Hepatocyte (in vitro differentiated cells): ENCODE measurements around the gene TMIGD3.

Source experiments
- EZH2 ChIP-seq: fragments of 200-600 bp; sonication (generic); IDR thresholded peaks from 2 replicates; pipeline ENCODE4 v1.6.1; 2016; ENCODE audit warnings: antibody characterized with exemption, mild to moderate bottlenecking, borderline replicate concordance
- TF ChIP-seq, protein P1 (sequence below): fragments of 200-600 bp; sonication (generic); IDR thresholded peaks from 2 replicates; pipeline ENCODE4 v1.5.1; 2016; ENCODE audit warnings: antibody characterized with exemption, mild to moderate bottlenecking; ENCODE audit not compliant: poor library complexity

DNA sequence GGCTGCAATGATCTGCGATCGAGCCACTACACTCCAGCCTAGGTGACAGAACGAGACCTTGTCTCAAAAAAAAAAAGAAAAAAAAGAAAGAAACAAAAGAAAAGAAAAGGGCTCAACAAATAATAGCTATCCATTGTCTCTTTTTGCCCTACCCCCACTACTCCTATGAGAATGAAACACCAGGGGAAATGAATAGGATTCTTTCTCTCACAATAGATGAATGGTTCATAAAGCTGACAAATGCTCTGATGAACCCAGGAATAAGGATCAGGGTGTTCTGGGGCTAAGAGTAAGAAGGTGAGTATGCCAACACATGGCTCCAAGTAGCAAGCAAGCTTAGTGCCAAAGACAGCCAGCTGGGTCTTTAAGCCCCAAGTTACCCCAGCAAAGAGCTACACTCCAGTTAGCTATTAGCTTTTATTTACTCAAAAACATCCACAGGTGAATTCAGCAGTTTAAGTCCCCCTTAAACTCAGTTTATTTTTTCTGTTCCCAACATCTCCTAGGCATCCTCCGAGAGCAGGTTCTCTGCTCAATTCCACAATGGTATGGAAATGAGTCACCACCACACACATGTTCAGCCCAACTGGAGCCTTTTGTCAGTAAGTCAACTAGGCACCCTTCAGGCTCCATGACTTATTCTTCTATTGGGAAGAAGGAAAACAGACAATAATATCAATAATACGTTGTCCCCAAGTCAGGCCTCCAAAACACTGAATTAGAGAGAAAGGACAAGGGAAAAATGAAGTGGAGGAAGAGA is 4.2 kb downstream of the TMIGD3 start:
- TF ChIP-seq, protein P1, sequence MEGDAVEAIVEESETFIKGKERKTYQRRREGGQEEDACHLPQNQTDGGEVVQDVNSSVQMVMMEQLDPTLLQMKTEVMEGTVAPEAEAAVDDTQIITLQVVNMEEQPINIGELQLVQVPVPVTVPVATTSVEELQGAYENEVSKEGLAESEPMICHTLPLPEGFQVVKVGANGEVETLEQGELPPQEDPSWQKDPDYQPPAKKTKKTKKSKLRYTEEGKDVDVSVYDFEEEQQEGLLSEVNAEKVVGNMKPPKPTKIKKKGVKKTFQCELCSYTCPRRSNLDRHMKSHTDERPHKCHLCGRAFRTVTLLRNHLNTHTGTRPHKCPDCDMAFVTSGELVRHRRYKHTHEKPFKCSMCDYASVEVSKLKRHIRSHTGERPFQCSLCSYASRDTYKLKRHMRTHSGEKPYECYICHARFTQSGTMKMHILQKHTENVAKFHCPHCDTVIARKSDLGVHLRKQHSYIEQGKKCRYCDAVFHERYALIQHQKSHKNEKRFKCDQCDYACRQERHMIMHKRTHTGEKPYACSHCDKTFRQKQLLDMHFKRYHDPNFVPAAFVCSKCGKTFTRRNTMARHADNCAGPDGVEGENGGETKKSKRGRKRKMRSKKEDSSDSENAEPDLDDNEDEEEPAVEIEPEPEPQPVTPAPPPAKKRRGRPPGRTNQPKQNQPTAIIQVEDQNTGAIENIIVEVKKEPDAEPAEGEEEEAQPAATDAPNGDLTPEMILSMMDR, result no peak
- no peak for TF ChIP-seq EZH2
